HEK293T (cell line): ENCODE results near the gene PCK1.

Experiments used
- CTCF ChIA-PET: fragments of 350-600 bp; formaldehyde crosslinking; extraction: SDS; loops from one replicate; lab custom pipeline; 2021; ENCODE audit warnings: antibody characterized with exemption, inconsistent platforms; lab: Yijun Ruan, JAX
- POLR2A ChIA-PET: fragments of 350-600 bp; formaldehyde crosslinking; extraction: SDS; loops from one replicate; lab custom pipeline; 2020; ENCODE audit warnings: antibody characterized with exemption, inconsistent platforms; lab: Yijun Ruan, JAX
- DNase-seq: peaks from one replicate; pipeline ENCODE4 v3.0.0; 2012; ENCODE audit warnings: mixed read lengths; ENCODE audit errors: extremely low spot score
- ARNT ChIP-seq: fragments of 450-650 bp; IDR thresholded peaks from 2 replicates; pipeline ENCODE4 v1.6.1; 2017; ENCODE audit warnings: mild to moderate bottlenecking
- BHLHE40 ChIP-seq: fragments of 450-650 bp; IDR thresholded peaks from 2 replicates; pipeline ENCODE4 v1.6.1; 2016; ENCODE audit warnings: mild to moderate bottlenecking, moderate library complexity, borderline replicate concordance
- CTBP1 ChIP-seq: fragments of 450-650 bp; IDR thresholded peaks from 2 replicates; pipeline ENCODE4 v1.6.1; 2016; ENCODE audit warnings: borderline replicate concordance
- ELF4 ChIP-seq: fragments of 450-650 bp; IDR thresholded peaks from 2 replicates; pipeline ENCODE4 v1.6.1; 2017; ENCODE audit warnings: antibody characterized with exemption
- FOXA1 ChIP-seq: fragments of 450-650 bp; IDR thresholded peaks from 2 replicates; pipeline ENCODE4 v1.6.1; 2016; ENCODE audit warnings: mild to moderate bottlenecking
- FOXK2 ChIP-seq: fragments of 450-650 bp; IDR thresholded peaks from 2 replicates; pipeline ENCODE4 v1.6.1; 2016; ENCODE audit warnings: mild to moderate bottlenecking
- FOXM1 ChIP-seq: fragments of 450-650 bp; IDR thresholded peaks from 2 replicates; pipeline ENCODE4 v1.6.1; 2017; ENCODE audit warnings: mild to moderate bottlenecking, borderline replicate concordance
- HDGF ChIP-seq: fragments of 450-650 bp; IDR thresholded peaks from 2 replicates; pipeline ENCODE4 v1.6.1; 2017; ENCODE audit warnings: antibody characterized with exemption, borderline replicate concordance
- L3MBTL2 ChIP-seq: fragments of 450-650 bp; conservative IDR thresholded peaks from 2 replicates; pipeline ENCODE4 v1.6.1; 2016; ENCODE audit warnings: mild to moderate bottlenecking
- LEF1 ChIP-seq: fragments of 450-650 bp; IDR thresholded peaks from 2 replicates; pipeline ENCODE4 v1.6.1; 2017; ENCODE audit warnings: mild to moderate bottlenecking, borderline replicate concordance
- NFRKB ChIP-seq: fragments of 450-650 bp; IDR thresholded peaks from 2 replicates; pipeline ENCODE4 v1.6.1; 2016; ENCODE audit warnings: mild to moderate bottlenecking, moderate library complexity
- SP1 ChIP-seq: fragments of 450-650 bp; IDR thresholded peaks from 2 replicates; pipeline ENCODE4 v1.6.1; 2017
- SUZ12 ChIP-seq: fragments of 450-650 bp; IDR thresholded peaks from 2 replicates; pipeline ENCODE4 v1.6.1; 2016; ENCODE audit warnings: mild to moderate bottlenecking
- TARDBP ChIP-seq: fragments of 450-650 bp; IDR thresholded peaks from 2 replicates; pipeline ENCODE4 v1.6.1; 2016
- ZNF384 ChIP-seq: fragments of 450-650 bp; IDR thresholded peaks from 2 replicates; pipeline ENCODE4 v1.6.1; 2016
- TF ChIP-seq, protein P1 (sequence below): fragments of 450-650 bp; IDR thresholded peaks from 2 replicates; pipeline ENCODE4 v1.6.1; 2016

PCK1 gene

DNA sequence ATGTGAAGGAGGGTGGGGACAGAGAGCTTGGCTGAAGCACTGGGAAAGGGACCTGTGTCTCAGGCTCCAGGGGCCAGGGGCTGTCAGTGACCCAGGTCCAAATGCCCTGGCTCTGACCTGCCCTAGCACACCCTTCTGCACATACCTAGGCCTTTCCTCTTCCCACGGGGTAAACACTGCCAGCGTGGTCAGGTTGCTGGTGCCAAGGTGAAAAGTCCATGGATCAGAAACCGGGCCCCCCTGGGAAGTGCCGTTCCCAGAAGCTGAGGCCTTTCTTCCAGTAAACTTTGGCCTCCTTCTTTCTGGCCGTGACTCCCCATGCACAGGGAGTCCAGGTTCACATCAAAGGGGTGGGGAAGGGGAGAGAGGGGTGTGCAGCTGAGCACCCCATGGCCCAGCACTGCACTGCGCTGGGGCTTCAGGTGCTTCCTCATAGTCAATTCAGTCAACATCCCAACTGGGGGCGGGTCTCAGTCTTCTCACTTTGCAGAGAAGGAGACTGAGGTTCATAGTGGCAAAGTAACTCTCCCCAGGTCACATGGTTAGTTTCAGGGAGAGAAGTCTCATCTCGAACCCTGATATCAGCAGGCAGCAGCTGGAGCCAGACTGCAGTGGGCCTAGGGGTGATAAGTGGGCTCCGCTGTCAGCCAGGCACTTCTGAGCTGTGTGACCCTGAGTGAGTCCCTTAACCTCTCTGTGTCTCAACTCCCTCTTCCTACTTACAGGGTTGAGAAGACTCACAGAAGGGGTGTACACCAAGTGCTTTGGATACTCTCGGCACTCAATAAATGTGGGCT, 17.0 kb downstream of the PCK1 start:
- TF ChIP-seq FOXA1 (no peak), BHLHE40 (no peak), ELF4 (no peak), TARDBP (no peak), LEF1 (no peak), FOXM1 (no peak), ZNF384 (no peak), HDGF (no peak), CTBP1 (no peak), L3MBTL2 (no peak), FOXK2 (no peak), SUZ12 (no peak), NFRKB (no peak), SP1 (no peak), ARNT (no peak)
- TF ChIP-seq, protein P1, sequence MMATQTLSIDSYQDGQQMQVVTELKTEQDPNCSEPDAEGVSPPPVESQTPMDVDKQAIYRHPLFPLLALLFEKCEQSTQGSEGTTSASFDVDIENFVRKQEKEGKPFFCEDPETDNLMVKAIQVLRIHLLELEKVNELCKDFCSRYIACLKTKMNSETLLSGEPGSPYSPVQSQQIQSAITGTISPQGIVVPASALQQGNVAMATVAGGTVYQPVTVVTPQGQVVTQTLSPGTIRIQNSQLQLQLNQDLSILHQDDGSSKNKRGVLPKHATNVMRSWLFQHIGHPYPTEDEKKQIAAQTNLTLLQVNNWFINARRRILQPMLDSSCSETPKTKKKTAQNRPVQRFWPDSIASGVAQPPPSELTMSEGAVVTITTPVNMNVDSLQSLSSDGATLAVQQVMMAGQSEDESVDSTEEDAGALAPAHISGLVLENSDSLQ = no peak
- CTCF ChIA-PET = no interaction called here
- DNase-seq = no peak
- POLR2A ChIA-PET = no interaction called here

DNA sequence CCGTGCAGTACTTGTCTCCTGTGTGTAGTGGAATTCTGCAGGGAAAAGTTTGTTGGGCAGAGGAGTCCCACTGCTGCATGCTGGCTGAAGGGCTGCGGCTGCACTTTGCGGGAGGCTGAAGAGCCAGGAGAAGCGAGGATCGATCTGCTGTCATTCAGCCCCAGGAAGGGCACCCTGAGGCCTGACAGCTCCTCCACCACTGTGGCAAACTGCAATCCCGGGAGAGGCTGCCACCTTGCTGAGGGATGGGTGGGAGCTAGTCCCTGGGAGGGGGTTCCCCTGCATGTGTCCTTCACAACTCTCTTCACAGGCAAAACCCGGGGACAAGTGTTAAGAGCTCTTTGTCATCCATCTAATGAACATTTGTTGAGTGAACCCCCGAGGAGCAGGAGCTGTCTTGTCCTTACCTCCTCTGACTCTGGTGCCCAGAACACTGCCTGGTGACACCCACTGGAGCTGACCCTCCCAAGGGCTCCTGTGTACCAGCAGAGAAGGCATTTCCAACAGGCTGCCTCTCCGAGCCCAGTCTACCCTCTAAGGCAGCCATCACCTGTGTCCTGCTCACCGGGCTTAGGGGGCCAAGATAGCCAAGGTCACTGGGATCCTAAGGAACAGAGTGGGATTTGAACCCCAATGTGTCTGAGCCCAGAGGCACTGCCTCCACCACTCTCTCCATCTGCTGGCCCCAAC, 17.7 kb downstream of the PCK1 start:
- no peak for DNase-seq
- POLR2A ChIA-PET = no interaction called here
- no peak for TF ChIP-seq FOXK2
- no peak for TF ChIP-seq TARDBP
- no peak for TF ChIP-seq FOXA1
- TF ChIP-seq ARNT = no peak
- no peak for TF ChIP-seq CTBP1
- no peak for TF ChIP-seq ZNF384
- TF ChIP-seq SP1 = no peak
- no peak for TF ChIP-seq ELF4
- TF ChIP-seq NFRKB = no peak
- no peak for TF ChIP-seq HDGF
- no peak for TF ChIP-seq FOXM1
- TF ChIP-seq BHLHE40 = no peak
- TF ChIP-seq, protein P1 = no peak
- TF ChIP-seq SUZ12 = no peak
- CTCF ChIA-PET = no interaction called here

DNA sequence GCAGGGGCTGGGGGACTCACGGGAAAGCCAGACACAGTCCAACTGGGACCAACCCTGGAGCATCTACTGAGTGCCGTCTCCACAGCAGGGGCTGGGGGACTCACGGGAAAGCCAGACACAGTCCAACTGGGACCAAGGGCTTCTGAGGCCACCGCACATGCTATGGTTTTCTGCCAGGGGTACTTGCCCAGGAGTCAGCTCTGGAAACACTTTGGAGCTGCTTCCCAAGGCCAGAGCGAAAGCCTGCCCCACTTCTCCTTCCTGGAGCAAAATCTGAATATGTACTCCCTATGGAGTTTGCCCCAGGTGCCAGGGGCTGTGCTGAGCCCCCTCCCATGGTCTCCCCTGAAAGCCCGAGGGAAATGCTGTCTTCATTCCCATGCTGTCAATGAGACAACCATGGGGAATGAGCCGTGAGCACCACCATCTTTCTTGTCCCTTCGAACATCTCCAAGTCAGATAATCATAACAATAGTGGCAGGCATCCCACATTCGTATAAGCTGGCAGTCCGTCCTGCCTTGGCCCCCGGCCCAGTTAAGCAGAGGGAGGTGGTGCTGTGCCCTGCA, 18.5 kb downstream of the PCK1 start:
- TF ChIP-seq TARDBP (no peak), FOXA1 (no peak), ARNT (no peak), FOXK2 (no peak), ELF4 (no peak), FOXM1 (no peak), BHLHE40 (no peak), NFRKB (no peak), LEF1 (no peak), SP1 (no peak), ZNF384 (no peak), SUZ12 (no peak), CTBP1 (no peak), HDGF (no peak), L3MBTL2 (no peak)
- TF ChIP-seq, protein P1 = no peak
- POLR2A ChIA-PET = interaction anchor here (1.4 kb wide), 2 partner anchors 49 to 61 kb away, joined by 3 read pairs; no protein-coding TSS in a partner anchor
- CTCF ChIA-PET = interaction anchor here (0.9 kb wide), 1 partner anchor 81 kb away, joined by 3 read pairs; no protein-coding TSS in a partner anchor
- DNase-seq = no peak

DNA sequence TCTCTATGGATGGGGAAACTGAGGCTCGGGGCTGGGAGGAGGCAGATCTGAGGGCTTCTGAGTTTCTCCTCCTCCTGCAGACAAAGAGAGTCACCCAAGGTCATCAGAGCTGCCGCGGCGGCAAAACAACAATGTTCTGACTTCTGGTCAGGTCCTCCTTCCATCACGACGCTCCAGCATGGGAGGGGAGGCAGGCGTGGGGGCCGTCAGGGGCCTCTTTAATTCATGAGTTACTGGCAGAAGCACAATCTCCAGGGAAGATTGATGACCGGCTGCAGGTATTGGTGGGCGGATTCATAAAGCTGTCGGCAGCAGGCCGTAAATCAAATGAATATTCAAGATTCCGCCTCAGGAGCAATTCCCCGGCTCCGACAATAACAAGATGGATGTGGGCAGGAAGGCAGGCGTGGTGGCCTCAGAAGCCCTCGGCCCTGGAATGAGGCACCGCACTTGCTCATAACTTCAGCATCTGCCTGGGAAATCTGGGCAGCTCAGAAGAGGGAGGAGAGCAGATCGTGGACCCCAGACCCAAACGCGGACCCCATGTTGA, 19.1 kb downstream of the PCK1 start:
- DNase-seq = peak; percentile 57
- ChIA-PET CTCF (interaction anchor here (0.9 kb wide), 1 partner anchor 81 kb away, joined by 3 read pairs; no protein-coding TSS in a partner anchor), POLR2A (interaction anchor here (1.4 kb wide), 2 partner anchors 50 to 62 kb away, joined by 3 read pairs; no protein-coding TSS in a partner anchor)
- peak; percentile 95; the same call in 1 of the 2 replicates for TF ChIP-seq LEF1
- no peak for TF ChIP-seq NFRKB
- TF ChIP-seq TARDBP = no peak
- TF ChIP-seq CTBP1 = peak; percentile 95
- no peak for TF ChIP-seq HDGF
- peak; percentile 64 for TF ChIP-seq L3MBTL2
- TF ChIP-seq, protein P1 = peak; percentile 97
- TF ChIP-seq SP1 = no peak
- no peak for TF ChIP-seq BHLHE40
- TF ChIP-seq FOXM1 = no peak
- TF ChIP-seq ZNF384 = no peak
- no peak for TF ChIP-seq FOXA1
- TF ChIP-seq ELF4 = no peak
- no peak for TF ChIP-seq FOXK2
- no peak for TF ChIP-seq SUZ12
- no peak for TF ChIP-seq ARNT
